ENCODE measurements around the gene RAB37.

The RAB37 gene

DNA sequence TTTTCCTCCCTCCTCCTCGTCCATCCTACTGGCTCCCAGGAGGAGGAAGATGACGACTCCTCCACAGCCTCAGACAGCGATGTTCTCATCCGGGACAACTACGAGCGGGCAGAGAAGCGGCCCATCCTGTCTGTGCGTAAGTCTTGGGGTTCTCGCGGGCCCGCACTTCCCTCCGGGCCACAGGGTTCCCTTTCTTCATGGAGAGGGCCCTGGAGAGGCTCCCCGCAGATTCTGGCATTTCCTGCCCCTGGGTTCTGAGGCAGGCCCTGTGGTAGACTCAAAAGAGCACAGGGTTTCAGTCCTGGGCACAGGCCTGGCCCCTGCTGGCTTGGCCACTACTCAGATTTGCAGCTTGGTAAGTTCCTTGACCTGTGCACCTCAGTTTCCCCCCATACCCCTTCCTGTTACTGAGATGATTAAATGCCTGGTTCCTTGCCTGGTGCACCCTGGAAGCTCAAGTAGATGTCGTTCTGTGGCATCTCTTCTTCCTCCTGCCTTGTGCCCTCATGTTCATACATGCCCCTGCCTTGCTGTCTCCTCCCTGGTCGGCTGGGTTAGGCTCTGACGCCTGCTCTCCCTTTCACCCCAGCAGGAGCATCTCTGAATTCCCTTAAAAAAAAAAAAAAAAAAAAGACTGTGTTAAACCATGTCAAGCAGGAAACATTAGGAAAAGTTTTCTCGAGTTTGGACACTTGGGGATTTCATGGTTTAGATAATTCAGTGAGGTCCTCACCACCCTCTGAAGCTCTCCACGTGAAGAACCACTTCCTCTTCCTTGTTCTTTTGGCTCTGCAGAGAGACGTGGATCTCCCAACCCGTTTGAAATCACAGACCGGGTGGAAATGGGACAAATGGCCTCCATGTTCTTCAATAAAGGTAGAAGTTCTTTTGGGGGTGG, 53.4 kb downstream of the RAB37 start:
- no peak for DNase-seq (ENCODE audit: low read depth)
- H3K4me3 ChIP-seq (ENCODE audit: low read depth, low read length): no peak overlapping the region
- TF ChIP-seq, protein P1, sequence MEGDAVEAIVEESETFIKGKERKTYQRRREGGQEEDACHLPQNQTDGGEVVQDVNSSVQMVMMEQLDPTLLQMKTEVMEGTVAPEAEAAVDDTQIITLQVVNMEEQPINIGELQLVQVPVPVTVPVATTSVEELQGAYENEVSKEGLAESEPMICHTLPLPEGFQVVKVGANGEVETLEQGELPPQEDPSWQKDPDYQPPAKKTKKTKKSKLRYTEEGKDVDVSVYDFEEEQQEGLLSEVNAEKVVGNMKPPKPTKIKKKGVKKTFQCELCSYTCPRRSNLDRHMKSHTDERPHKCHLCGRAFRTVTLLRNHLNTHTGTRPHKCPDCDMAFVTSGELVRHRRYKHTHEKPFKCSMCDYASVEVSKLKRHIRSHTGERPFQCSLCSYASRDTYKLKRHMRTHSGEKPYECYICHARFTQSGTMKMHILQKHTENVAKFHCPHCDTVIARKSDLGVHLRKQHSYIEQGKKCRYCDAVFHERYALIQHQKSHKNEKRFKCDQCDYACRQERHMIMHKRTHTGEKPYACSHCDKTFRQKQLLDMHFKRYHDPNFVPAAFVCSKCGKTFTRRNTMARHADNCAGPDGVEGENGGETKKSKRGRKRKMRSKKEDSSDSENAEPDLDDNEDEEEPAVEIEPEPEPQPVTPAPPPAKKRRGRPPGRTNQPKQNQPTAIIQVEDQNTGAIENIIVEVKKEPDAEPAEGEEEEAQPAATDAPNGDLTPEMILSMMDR (IDR thresholded peaks at IDR 0.05; ENCODE audit: low read depth, low read length): no peak
- TF ChIP-seq POLR2A (IDR thresholded peaks at IDR 0.05; ENCODE audit: extremely low read depth, insufficient read length) (no peak), MYC (IDR thresholded peaks at IDR 0.05; ENCODE audit: low read depth, low read length) (no peak)
- TF ChIP-seq, protein P2, sequence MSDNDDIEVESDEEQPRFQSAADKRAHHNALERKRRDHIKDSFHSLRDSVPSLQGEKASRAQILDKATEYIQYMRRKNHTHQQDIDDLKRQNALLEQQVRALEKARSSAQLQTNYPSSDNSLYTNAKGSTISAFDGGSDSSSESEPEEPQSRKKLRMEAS (IDR thresholded peaks at IDR 0.05; ENCODE audit: low read depth, low read length): no peak

DNA sequence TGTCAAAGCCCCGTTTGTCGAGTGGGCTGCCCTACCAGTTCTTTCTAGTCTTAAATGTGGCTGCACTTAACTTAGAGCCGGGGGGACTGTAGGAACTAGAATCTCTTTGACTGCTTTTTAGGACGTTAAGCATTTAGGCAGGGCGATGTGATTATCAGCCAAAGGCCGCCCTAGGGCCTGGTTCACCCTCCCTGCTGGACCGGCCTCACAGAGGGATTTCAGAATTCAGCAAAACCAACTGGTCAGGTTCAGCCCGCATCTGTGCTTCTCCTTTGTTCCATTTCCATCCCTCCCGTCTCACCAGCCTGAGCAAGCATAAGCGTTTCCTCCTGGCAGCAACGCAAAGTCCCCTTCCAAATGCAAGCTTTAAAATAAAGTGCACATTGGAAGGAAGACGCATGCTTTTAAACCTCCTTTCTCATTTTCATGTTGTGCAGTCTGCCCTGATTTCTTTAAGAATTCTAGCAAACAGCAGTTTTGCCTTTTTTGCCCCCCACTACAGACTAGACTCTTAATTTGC, 55.6 kb downstream of the RAB37 start:
- no peak overlapping the region for H3K4me3 ChIP-seq (ENCODE audit: low read depth, low read length)
- DNase-seq (ENCODE audit: low read depth): no peak
- TF ChIP-seq, protein P2 (IDR thresholded peaks at IDR 0.05; ENCODE audit: low read depth, low read length): no peak
- TF ChIP-seq MYC (IDR thresholded peaks at IDR 0.05; ENCODE audit: low read depth, low read length) (no peak), POLR2A (IDR thresholded peaks at IDR 0.05; ENCODE audit: extremely low read depth, insufficient read length) (no peak)
- TF ChIP-seq, protein P1 (IDR thresholded peaks at IDR 0.05; ENCODE audit: low read depth, low read length): no peak

DNA sequence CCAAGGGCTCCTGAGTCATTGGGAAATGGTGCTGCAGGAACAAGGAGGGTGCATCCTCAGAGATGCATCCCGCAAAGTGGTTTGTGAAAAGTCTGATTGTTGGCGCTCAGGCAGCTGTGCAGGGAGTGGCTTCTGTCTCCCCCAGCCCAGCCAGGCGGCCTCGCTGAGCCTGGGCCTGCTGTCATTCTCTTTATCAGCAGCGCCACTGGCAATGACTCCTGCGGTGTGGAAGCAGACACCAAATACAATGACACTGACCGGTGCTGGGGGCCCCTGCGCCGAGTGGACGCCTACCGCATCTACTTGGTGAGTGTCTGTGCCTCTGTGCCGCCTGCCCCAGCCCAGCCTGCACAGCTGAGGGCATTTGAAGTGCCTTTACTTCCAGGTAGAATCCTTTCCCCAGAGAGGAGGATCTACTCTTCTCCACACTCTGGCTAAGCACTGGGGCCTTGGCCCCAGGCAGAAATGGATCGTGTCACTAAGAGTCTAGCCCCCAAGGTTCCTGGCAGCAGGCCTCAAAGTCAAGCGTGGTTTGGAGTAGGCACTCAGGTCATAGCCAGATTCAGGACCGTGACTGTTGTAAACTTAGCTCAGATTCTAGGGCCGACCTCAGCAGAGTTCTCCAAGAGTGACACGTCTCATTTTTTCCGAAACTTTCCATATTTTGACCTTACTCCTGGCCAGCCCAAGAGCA, 58.4 kb downstream of the RAB37 start:
- no peak overlapping the region for H3K4me3 ChIP-seq (ENCODE audit: low read depth, low read length)
- no peak for DNase-seq (ENCODE audit: low read depth)
- TF ChIP-seq POLR2A (IDR thresholded peaks at IDR 0.05; ENCODE audit: extremely low read depth, insufficient read length): no peak
- TF ChIP-seq, protein P2 (IDR thresholded peaks at IDR 0.05; ENCODE audit: low read depth, low read length): no peak
- no peak for TF ChIP-seq MYC (IDR thresholded peaks at IDR 0.05; ENCODE audit: low read depth, low read length)
- TF ChIP-seq, protein P1 (IDR thresholded peaks at IDR 0.05; ENCODE audit: low read depth, low read length): no peak

DNA sequence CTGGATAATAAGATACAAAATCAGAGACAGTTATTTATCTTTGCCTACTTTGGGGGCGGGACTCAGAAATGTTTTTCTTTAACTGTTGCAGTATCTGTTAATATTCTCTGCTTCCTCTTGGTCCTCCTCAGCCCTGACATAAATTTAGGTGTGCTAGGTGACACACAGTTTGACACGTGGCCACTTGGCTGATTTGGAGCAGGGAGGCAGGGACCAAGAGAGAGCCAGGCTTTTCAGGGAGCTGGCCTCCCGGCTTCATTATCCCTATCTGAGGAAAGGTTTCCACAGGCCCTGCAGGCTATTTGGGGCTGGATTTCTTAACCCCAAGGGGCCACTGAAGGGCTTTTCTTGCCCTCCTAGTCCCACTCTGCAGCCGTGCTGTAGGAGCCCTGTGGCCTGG, 59.2 kb downstream of the RAB37 start:
- no peak for TF ChIP-seq POLR2A (IDR thresholded peaks at IDR 0.05; ENCODE audit: extremely low read depth, insufficient read length)
- TF ChIP-seq, protein P2 (IDR thresholded peaks at IDR 0.05; ENCODE audit: low read depth, low read length): no peak
- TF ChIP-seq, protein P1 (IDR thresholded peaks at IDR 0.05; ENCODE audit: low read depth, low read length): no peak
- TF ChIP-seq MYC (IDR thresholded peaks at IDR 0.05; ENCODE audit: low read depth, low read length): no peak
- H3K4me3 ChIP-seq (ENCODE audit: low read depth, low read length): no peak overlapping the region
- no peak for DNase-seq (ENCODE audit: low read depth)

DNA sequence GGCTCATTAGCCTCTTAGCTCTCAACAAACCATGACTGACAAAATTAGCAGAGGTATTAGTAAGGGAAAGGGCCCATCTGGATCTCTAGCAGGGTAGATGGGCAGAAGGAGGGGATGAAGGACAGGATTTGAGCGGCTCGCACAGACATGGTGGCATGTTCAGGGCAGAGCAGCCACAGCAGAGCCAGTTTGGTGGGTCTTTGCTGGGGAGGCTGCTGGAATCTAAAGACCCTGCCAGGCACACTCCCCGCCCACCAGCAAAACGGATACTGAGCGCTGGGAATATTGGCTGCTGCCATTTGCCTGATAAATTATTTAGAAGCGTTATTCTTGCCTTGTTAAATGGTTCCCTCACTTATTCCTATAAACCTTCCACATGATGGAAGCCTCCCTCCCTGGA, 59.8 kb downstream of the RAB37 start:
- TF ChIP-seq, protein P1 (IDR thresholded peaks at IDR 0.05; ENCODE audit: low read depth, low read length): no peak
- TF ChIP-seq MYC (IDR thresholded peaks at IDR 0.05; ENCODE audit: low read depth, low read length): no peak
- TF ChIP-seq POLR2A (IDR thresholded peaks at IDR 0.05; ENCODE audit: extremely low read depth, insufficient read length): no peak
- TF ChIP-seq, protein P2 (IDR thresholded peaks at IDR 0.05; ENCODE audit: low read depth, low read length): no peak
- no peak overlapping the region for H3K4me3 ChIP-seq (ENCODE audit: low read depth, low read length)

More for the DNA sequence above, 59.8 kb downstream of the RAB37 start:
- DNase-seq (ENCODE audit: low read depth): no peak

Data from NB4 (cell line).